Kidney epithelial cell (primary cell): ENCODE results near the gene SULT4A1. TPM values are rescaled to one million over a fixed set of nuclear protein-coding genes. Genes with fewer than 3 reads are reported as not detected.

Source experiments
- DNase-seq: peaks from one replicate; pipeline ENCODE4 v3.0.0-alpha.2; 2010; ENCODE audit warnings: low read depth
- H3K27me3 ChIP-seq: 2 replicates; pipeline ENCODE4 v1.6.0; 2011; ENCODE audit warnings: low read length; ENCODE audit not compliant: control insufficient read depth, insufficient read depth
- H3K36me3 ChIP-seq: 2 replicates; pipeline ENCODE4 v1.5.1; 2011; ENCODE audit warnings: low read length; ENCODE audit not compliant: control insufficient read depth, insufficient read depth
- H3K4me3 ChIP-seq: 2 replicates; pipeline ENCODE4 v1.5.1; 2011; ENCODE audit warnings: low read depth, mild to moderate bottlenecking, control low read depth, low read length
- total RNA-seq: library from RNA; depleted of rRNA; stranded (reverse); fragments of >200 nt; gene quantifications from 2 replicates; pipeline ENCODE4 v1.2.3, GENCODE V29; 2015
- TF ChIP-seq, protein P1 (sequence below): IDR thresholded peaks from 2 replicates; pipeline ENCODE4 v1.5.1; 2011; ENCODE audit warnings: mild to moderate bottlenecking, moderate library complexity, low read length, control low read depth, inconsistent platforms; ENCODE audit not compliant: insufficient read depth, poor library complexity, severe bottlenecking

Gene SULT4A1
- total RNA-seq, 1 donor from 2014 or later: 1.8 TPM

DNA sequence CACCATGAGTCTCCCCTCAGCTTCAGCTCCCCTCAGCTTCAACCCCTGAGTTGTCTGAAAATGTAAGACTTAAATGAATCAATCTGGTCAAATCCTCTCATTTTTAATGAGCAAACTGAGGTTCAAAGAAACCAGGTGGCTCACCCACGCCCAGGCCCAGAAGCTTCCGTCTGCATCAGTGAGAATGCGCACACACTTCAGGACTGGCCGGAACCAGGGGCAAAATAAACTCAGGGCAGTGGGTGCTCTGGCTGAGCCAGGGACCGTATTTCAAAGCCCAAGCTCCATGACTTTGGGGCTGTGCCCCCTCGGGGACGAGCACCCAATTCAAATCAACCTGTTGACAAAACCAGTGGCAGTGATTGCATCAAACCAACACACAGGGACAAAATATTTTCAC lies 3.1 kb downstream of the SULT4A1 start:
- TF ChIP-seq, protein P1, sequence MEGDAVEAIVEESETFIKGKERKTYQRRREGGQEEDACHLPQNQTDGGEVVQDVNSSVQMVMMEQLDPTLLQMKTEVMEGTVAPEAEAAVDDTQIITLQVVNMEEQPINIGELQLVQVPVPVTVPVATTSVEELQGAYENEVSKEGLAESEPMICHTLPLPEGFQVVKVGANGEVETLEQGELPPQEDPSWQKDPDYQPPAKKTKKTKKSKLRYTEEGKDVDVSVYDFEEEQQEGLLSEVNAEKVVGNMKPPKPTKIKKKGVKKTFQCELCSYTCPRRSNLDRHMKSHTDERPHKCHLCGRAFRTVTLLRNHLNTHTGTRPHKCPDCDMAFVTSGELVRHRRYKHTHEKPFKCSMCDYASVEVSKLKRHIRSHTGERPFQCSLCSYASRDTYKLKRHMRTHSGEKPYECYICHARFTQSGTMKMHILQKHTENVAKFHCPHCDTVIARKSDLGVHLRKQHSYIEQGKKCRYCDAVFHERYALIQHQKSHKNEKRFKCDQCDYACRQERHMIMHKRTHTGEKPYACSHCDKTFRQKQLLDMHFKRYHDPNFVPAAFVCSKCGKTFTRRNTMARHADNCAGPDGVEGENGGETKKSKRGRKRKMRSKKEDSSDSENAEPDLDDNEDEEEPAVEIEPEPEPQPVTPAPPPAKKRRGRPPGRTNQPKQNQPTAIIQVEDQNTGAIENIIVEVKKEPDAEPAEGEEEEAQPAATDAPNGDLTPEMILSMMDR: no peak
- Histone ChIP-seq H3K36me3 (no peaks in the 10 kb centered on the region), H3K4me3 (no peak overlapping the region), H3K27me3 (peaks cover 17% of the 10 kb centered on the region)
- DNase-seq: no peak

DNA sequence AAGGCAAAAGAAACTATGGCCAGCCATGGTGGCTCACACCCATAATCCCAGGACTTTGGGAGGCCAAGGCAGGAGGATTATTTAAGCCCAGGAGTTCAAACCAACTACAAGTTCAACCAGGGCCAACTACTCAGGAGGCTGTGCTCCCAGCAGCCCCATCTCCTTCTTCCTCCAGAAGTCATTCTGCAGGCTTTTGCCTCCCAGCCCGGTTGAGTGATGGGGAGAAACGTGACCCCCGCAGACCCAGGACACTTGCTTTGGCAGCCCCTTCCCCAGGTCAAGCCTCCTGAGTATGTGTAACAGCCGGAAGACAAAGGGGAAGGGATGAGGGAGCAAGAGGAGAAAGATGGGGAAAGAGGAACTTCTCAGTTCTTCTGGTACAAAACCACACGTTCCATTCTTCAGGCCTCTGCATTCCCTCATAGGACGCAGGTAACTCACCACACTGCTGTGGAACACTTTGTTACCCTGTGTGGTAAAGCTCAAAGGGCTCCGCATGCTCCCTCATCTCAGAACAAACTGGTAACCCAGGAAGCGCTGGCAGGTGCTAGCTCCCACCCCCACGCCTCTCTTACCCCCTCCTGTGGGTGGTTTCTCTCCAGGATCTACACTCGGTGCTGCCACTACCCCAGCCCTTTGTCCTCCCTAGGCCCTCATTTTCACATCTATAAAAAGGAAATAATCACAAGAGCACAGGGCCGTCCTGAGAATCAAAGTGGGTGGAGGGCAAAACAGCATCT lies 4.0 kb downstream of the SULT4A1 start:
- H3K27me3 ChIP-seq: peaks cover 14% of the 10 kb centered on the region
- DNase-seq: no peak
- TF ChIP-seq, protein P1: no peak
- no peak overlapping the region for H3K4me3 ChIP-seq
- H3K36me3 ChIP-seq: no peaks in the 10 kb centered on the region

DNA sequence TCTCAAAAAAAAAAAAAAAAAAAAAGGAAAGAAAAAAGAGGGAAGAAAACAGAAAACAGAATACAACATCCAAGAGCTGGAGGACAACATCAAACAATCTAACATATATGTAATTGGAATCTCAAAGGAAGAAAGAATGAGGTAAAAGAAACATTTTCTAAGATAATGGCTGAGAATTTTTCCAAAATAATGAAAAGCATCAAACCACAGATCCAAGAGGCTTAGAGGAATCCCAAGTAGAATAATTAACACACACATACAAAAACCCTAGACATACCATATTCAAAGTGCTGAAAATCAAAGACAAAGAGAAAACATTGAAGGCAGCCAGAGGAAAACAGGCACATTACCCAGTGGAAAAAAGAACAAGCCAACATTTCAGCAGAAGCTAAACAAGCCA lies 4.9 kb downstream of the SULT4A1 start:
- Histone ChIP-seq H3K36me3 (no peaks in the 10 kb centered on the region), H3K27me3 (peaks cover 8% of the 10 kb centered on the region), H3K4me3 (no peak overlapping the region)
- no peak for DNase-seq
- TF ChIP-seq, protein P1: no peak

DNA sequence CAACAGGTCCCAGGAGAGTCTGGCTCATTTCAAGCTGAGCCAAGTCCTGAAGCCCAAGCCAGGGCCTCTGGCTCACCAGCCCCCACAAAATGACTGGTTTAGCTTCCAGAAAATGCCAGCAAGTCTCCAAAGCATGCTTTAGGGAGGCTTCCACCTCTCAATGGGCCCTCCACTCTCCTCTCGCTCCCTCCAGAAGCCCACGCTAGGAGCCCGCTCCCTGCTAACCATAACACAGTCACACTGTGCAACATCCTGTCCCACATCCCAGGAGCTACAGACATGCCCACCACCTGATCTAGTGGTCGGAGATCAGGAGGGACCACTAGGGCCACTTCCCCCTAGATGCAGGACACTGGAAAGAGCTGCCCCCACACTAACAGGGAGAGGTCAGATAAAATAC lies 6.9 kb downstream of the SULT4A1 start:
- Histone ChIP-seq H3K27me3 (no peaks in the 10 kb centered on the region), H3K4me3 (no peak overlapping the region), H3K36me3 (no peaks in the 10 kb centered on the region)
- DNase-seq: no peak
- TF ChIP-seq, protein P1: no peak

DNA sequence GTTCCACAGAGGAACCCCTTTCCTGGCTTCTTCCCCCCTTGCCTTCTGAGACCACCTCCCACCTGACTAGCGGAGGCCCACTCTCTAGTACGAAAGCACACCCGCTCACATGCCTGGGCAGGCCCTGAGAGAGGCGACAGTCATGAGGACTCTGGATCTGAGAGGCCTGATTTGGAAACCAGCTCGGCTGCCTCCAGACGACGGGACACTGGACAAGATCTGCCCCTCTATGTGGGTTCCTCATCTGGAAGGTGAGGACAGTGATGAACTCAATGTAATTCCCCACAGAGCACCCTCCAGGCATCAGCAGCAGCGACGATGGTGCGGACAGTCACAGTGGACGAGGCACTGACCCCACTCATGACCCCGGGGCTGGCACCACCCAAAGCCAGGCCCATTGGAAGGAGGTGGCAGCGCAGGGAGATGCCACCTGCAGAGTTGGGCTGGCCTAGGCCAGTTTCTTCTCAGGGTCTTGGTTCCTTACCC lies 7.5 kb downstream of the SULT4A1 start:
- H3K27me3 ChIP-seq: no peaks in the 10 kb centered on the region
- no peak overlapping the region for H3K4me3 ChIP-seq
- TF ChIP-seq, protein P1: no peak

More for the DNA sequence above, 7.5 kb downstream of the SULT4A1 start:
- H3K36me3 ChIP-seq: no peaks in the 10 kb centered on the region
- no peak for DNase-seq
